ENCODE data around the gene ELL2.

ELL2 gene

GRCh38 chr5:95961617-95962474, at the start of gene ELL2:
TSS of gene ELL2 (minus strand) at chr5:95961851. CDS start at chr5:95961721, 130 bp downstream.
- no peak for DNase-seq

- no peak for DNase-seq
Measured at GRCh38 chr5:96008987-96009647, 47.5 kb upstream of the ELL2 start.

- no peak for DNase-seq
Measured at GRCh38 chr5:96008487-96008886, 46.8 kb upstream of the ELL2 start.

- no peak for DNase-seq
Measured at GRCh38 chr5:96007051-96007450, 45.4 kb upstream of the ELL2 start.

GRCh38 chr5:96006291-96006690, 44.6 kb upstream of the ELL2 start:
- DNase-seq, result no peak

GRCh38 chr5:96004754-96005153, 43.1 kb upstream of the ELL2 start:
- DNase-seq, result no peak

GRCh38 chr5:96004087-96004486, 42.4 kb upstream of the ELL2 start:
- no peak for DNase-seq

- no peak for DNase-seq
Measured at GRCh38 chr5:96001262-96001661, 39.6 kb upstream of the ELL2 start.

GRCh38 chr5:96000308-96000707, 38.7 kb upstream of the ELL2 start:
- no peak for DNase-seq

- DNase-seq, result no peak
Measured at GRCh38 chr5:95996904-95997723, 35.5 kb upstream of the ELL2 start.

- no peak for DNase-seq
Measured at GRCh38 chr5:95995962-95996489, 34.4 kb upstream of the ELL2 start.

- no peak for DNase-seq
Measured at GRCh38 chr5:95993776-95994175, 32.1 kb upstream of the ELL2 start.

GRCh38 chr5:95993266-95993665, 31.6 kb upstream of the ELL2 start:
- DNase-seq, result no peak

GRCh38 chr5:95989283-95990048, 27.8 kb upstream of the ELL2 start:
- DNase-seq, result peak; percentile 33

GRCh38 chr5:95988877-95989276, 27.2 kb upstream of the ELL2 start:
- DNase-seq, result no peak

- DNase-seq, result no peak
Measured at GRCh38 chr5:95988094-95988493, 26.4 kb upstream of the ELL2 start.

- DNase-seq, result no peak
Measured at GRCh38 chr5:95986937-95987520, 25.4 kb upstream of the ELL2 start.

GRCh38 chr5:95986001-95986400, 24.4 kb upstream of the ELL2 start:
- DNase-seq, result no peak

- DNase-seq, result no peak
Measured at GRCh38 chr5:95985249-95985648, 23.6 kb upstream of the ELL2 start.

- DNase-seq, result no peak
Measured at GRCh38 chr5:95984287-95984938, 22.8 kb upstream of the ELL2 start.

GRCh38 chr5:95983509-95983908, 21.9 kb upstream of the ELL2 start:
- DNase-seq, result no peak

GRCh38 chr5:95983080-95983479, 21.4 kb upstream of the ELL2 start:
- no peak for DNase-seq
